A673 (cell line): Measurements from ENCODE around the gene FOLR2. TPM values are rescaled to one million over a fixed set of nuclear protein-coding genes. Genes with fewer than 3 reads are reported as not detected.
"Not testable (repeated sequence)": the region's sequence is repeated elsewhere in the genome, so short reads cannot be mapped to it uniquely, and the experiment has no call there.

Experiments
- BruUV-seq: library from RNA; stranded (reverse); fragments of 400-500 nt; replicated peaks from 2 replicates; lab custom pipeline; 2021; lab: Mats Ljungman, UMichigan
- CTCF ChIA-PET: fragments of 300-600 bp; sonication (Branson Sonifier 250); formaldehyde crosslinking; loops from one replicate; lab custom pipeline; 2022; ENCODE audit warnings: antibody characterized with exemption; lab: Charles Lee
- POLR2A ChIA-PET: fragments of 300-600 bp; sonication (Branson Sonifier 250); formaldehyde crosslinking; loops from one replicate; lab custom pipeline; 2022; ENCODE audit warnings: antibody characterized with exemption; ENCODE audit not compliant: low non-redundant PET; lab: Charles Lee
- DNase-seq: peaks from one replicate; pipeline ENCODE4 v3.0.0-alpha.2; 2015; ENCODE audit warnings: low spot score
- H3K27ac ChIP-seq: fragments of 200-600 bp; sonication (generic); 2 replicates; pipeline ENCODE4 v1.5.1; 2016; ENCODE audit warnings: mixed run types, low read depth, mild to moderate bottlenecking, mixed read lengths, antibody characterized with exemption, low read length; ENCODE audit not compliant: poor library complexity, severe bottlenecking
- H3K27me3 ChIP-seq: fragments of 200-600 bp; sonication (generic); replicated peaks from 2 replicates; pipeline ENCODE4 v1.6.1; 2017; ENCODE audit warnings: mixed run types, low read depth, mild to moderate bottlenecking, mixed read lengths, antibody characterized with exemption, low read length; ENCODE audit not compliant: insufficient read depth, poor library complexity
- H3K36me3 ChIP-seq: fragments of 200-600 bp; sonication (generic); 2 replicates; pipeline ENCODE4 v1.6.1; 2016; ENCODE audit warnings: mixed run types, mild to moderate bottlenecking, mixed read lengths, antibody characterized with exemption, low read length; ENCODE audit not compliant: insufficient read depth, poor library complexity, severe bottlenecking
- H3K4me1 ChIP-seq: fragments of 200-600 bp; sonication (generic); 2 replicates; pipeline ENCODE4 v1.6.1; 2017; ENCODE audit warnings: mixed run types, mild to moderate bottlenecking, mixed read lengths, antibody characterized with exemption, low read length; ENCODE audit not compliant: insufficient read depth, poor library complexity, severe bottlenecking
- H3K4me3 ChIP-seq: fragments of 200-600 bp; sonication (generic); 2 replicates; pipeline ENCODE4 v1.5.1; 2016; ENCODE audit warnings: low read depth, mixed run types, mild to moderate bottlenecking, mixed read lengths, low read length; ENCODE audit not compliant: poor library complexity, severe bottlenecking
- H3K9me3 ChIP-seq: fragments of 200-600 bp; sonication (generic); 2 replicates; pipeline ENCODE4 v1.6.1; 2016; ENCODE audit warnings: mixed run types, low read depth, mild to moderate bottlenecking, mixed read lengths, antibody characterized with exemption, low read length; ENCODE audit not compliant: poor library complexity, severe bottlenecking
- EZH2 ChIP-seq: fragments of 200-600 bp; sonication (generic); IDR thresholded peaks from 2 replicates; pipeline ENCODE4 v1.6.1; 2017; ENCODE audit warnings: borderline replicate concordance, low read depth, mild to moderate bottlenecking, mixed read lengths, antibody characterized with exemption, low read length; ENCODE audit not compliant: poor library complexity, severe bottlenecking
- intact Hi-C: fragments of 100-400 bp; cut with micrococcal nuclease; formaldehyde crosslinking; loops from one replicate; pipeline ENCODE4 v1.10.0; 2022; ENCODE audit not compliant: unreplicated experiment
- total RNA-seq: library from RNA; stranded (reverse); gene quantifications from 2 replicates; pipeline ENCODE4 v1.2.3, GENCODE V29; 2021
- TF ChIP-seq, protein P1 (sequence below): fragments of 300-800, 200-600 bp; sonication (generic); conservative IDR thresholded peaks from 2 replicates; pipeline ENCODE4 v1.5.1; 2017; ENCODE audit warnings: low read depth, mild to moderate bottlenecking, antibody characterized with exemption, low read length, moderate library complexity, mixed read lengths

The FOLR2 gene
- total RNA-seq, 1 experiment from 2014 or later, result not detected

DNA sequence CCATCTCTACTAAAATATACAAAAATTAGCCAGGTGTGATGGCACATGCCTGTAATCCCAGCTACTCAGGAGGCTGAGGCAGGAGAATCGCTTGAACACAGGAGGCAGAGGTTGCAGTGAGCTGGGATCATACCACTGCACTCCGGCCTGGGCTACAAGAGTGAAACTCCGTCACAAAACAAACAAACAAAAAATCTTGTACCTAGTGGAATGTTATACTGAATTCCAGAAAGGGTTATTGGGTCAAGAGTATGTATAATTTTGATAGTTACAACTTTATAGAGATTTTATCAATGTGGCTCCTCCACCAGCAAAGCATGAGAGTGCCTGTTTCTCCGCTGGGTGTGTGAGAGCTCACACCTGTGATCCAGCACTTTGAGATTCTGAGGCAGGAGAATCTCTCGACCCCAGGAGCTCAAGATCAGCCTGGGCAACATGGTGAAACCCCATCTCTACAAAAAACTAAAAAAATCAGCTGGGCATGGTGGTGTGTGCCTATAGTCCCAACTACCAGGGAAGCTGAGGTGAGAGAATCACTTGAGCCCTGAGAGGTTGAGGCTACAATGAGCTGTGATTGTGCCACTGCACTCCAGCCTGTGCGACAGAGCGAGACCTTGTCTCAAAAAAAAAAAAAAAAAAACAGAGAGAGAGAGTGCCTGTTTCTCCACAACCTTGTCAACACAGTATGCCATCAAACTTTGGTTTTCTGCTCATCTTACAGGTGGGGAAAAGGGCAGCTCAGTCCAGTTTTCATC is 37.4 kb upstream of the FOLR2 start:
- no TSS peak for BruUV-seq
- H3K27me3 ChIP-seq, result no peaks in the 10 kb centered on the region
- no peak for TF ChIP-seq EZH2
- TF ChIP-seq, protein P1, sequence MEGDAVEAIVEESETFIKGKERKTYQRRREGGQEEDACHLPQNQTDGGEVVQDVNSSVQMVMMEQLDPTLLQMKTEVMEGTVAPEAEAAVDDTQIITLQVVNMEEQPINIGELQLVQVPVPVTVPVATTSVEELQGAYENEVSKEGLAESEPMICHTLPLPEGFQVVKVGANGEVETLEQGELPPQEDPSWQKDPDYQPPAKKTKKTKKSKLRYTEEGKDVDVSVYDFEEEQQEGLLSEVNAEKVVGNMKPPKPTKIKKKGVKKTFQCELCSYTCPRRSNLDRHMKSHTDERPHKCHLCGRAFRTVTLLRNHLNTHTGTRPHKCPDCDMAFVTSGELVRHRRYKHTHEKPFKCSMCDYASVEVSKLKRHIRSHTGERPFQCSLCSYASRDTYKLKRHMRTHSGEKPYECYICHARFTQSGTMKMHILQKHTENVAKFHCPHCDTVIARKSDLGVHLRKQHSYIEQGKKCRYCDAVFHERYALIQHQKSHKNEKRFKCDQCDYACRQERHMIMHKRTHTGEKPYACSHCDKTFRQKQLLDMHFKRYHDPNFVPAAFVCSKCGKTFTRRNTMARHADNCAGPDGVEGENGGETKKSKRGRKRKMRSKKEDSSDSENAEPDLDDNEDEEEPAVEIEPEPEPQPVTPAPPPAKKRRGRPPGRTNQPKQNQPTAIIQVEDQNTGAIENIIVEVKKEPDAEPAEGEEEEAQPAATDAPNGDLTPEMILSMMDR, result no peak
- H3K9me3 ChIP-seq, result no peaks in the 10 kb centered on the region
- ChIA-PET CTCF (interaction anchor here (0.6 to 0.7 kb wide), 2 partner anchors 15 to 244 kb away, joined by 3 to 5 read pairs; no protein-coding TSS in a partner anchor), POLR2A (no interaction called here)
- DNase-seq, result no peak
- H3K36me3 ChIP-seq, result no peaks in the 10 kb centered on the region
- H3K4me3 ChIP-seq, result no peak overlapping the region
- intact Hi-C loops, result no loop called here
- H3K4me1 ChIP-seq, result no peaks in the 10 kb centered on the region
- H3K27ac ChIP-seq, result no peak overlapping the region

DNA sequence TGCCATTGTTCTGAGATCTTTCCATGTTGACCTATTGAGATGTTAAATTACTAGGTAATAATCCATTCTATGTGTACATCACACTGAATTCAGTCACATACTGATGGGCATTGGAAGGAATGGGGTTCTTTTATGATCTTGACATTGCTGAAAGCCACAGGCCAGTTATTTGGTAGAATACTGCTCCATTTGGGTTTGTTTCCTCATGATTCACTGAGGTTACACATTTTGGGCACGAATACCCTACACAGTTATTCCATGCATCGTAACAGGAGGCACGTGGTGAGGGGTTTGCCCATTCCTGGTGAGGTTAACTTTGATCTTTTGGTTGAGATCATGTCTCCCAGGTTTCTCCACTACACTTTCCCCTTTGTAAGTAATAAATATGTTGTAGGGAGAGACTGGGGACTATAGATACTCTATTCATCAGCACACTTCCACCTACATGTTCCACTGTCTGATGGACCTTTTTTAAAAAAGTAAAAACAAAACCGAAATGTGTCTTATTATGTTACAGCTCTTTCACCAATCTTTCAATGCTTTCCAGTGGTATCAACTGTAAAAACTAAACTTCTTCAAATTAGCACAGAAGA is 36.7 kb upstream of the FOLR2 start:
- intact Hi-C loops, result loop anchor here (2.0 to 5.0 kb wide), 2 partner anchors 37 to 203 kb away; no protein-coding TSS in a partner anchor
- Histone ChIP-seq H3K9me3 (no peaks in the 10 kb centered on the region), H3K27me3 (no peaks in the 10 kb centered on the region), H3K27ac (no peak overlapping the region), H3K4me3 (no peak overlapping the region), H3K4me1 (no peaks in the 10 kb centered on the region), H3K36me3 (no peaks in the 10 kb centered on the region)
- BruUV-seq, result no TSS peak
- DNase-seq, result no peak
- TF ChIP-seq, protein P1, result no peak
- TF ChIP-seq EZH2, result no peak
- CTCF ChIA-PET, result no interaction called here
- POLR2A ChIA-PET, result no interaction called here

DNA sequence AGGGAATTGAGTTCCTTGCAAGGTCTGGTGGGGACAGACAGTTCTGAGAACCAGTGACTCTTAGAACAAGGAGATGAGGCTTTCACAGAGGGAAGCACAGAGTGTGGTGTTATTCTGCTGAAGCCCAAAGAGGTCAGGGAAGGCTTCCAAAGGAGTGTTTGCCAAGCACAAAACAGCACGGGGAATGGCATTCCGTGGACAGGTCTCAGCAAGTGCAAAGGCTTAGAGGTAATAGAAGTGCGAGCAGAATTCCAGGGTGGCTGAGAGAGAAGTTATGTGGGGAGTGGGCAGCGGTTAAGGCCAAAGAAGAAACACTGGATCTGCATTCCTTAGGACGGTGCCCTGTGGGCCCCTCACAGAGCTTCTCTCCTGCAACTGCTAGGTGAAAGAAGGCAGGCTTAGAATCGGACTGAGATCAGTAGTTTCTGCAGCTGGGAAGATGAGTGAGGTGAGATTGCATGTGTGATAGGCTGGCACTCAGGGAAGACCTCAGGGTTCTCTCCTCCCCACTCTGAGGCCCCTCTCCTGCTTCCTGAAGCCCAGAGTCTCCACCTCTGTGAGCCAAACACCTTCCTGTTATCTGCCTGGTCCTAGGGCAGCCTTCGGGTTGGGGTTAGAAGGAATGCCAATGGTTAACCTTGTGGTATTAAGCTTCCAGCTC is 35.6 kb upstream of the FOLR2 start:
- H3K4me3 ChIP-seq, H3K27me3 ChIP-seq, BruUV-seq, H3K27ac ChIP-seq, H3K4me1 ChIP-seq, H3K9me3 ChIP-seq, POLR2A ChIA-PET, H3K36me3 ChIP-seq, DNase-seq: not testable (repeated sequence)
- intact Hi-C loops, result loop anchor here (2.0 to 5.0 kb wide), 2 partner anchors 38 to 204 kb away; no protein-coding TSS in a partner anchor
- CTCF ChIA-PET, result interaction anchor here (0.5 kb wide), 1 partner anchor 39 kb away, joined by 3 read pairs; no protein-coding TSS in a partner anchor
